A549 (cell line): ENCODE measurements around the gene LRRC36. TPM values are rescaled to one million over a fixed set of nuclear protein-coding genes. Genes with fewer than 3 reads are reported as not detected.

ENCODE experiments used
- ATAC-seq, 2 experiments: fragments of 200-7000 bp in 1 of 2; fragments of >200 bp in 1 of 2; cut with Nextera tagmentation in 1 of 2; cut with Tn5 transposase in 1 of 2; 3 replicates each; pipeline versions ENCODE4 v1.8.0 to v1.9.1; 2018 to 2020; ENCODE audit warnings: mild to moderate bottlenecking in 1 of 2, moderate library complexity in 1 of 2
- CTCF ChIA-PET: fragments of 300-600 bp; sonication (Branson Sonifier 250); formaldehyde crosslinking; extraction: SDS; loops from one replicate; lab custom pipeline; 2021; ENCODE audit warnings: antibody characterized with exemption, inconsistent platforms; lab: Yijun Ruan, JAX
- POLR2A ChIA-PET: fragments of 350-600 bp; formaldehyde crosslinking; extraction: SDS; loops from one replicate; lab custom pipeline; 2021; ENCODE audit warnings: antibody characterized with exemption, inconsistent platforms; lab: Yijun Ruan, JAX
- DNase-seq, 2 experiments: peaks; one replicate each; pipeline versions ENCODE4 v3.0.0 to v3.0.0-alpha.2; 2011 to 2016; ENCODE audit warnings: low read depth in 1 of 2, low spot score in 1 of 2
- FAIRE-seq: peaks from 2 replicates; lab custom pipeline; 2011; peaks lifted over from hg19 to GRCh38; lab: Jason Lieb, UNC
- H3K27ac ChIP-seq, 2 experiments: fragments of >200 bp; sonication (Bioruptor Twin); formaldehyde crosslinking; 3 replicates each; pipeline ENCODE4 v1.5.1; 2016 to 2017
- H3K4me1 ChIP-seq: fragments of >200 bp; sonication (Bioruptor Twin); formaldehyde crosslinking; 3 replicates; pipeline ENCODE4 v1.6.1; 2016
- H3K4me2 ChIP-seq: fragments of >200 bp; sonication (Bioruptor Twin); formaldehyde crosslinking; 3 replicates; pipeline ENCODE4 v1.6.1; 2016
- H3K4me3 ChIP-seq: fragments of >200 bp; sonication (Bioruptor Twin); formaldehyde crosslinking; 3 replicates; pipeline ENCODE4 v1.5.1; 2016
- H3K9me3 ChIP-seq: fragments of >200 bp; sonication (Bioruptor Twin); formaldehyde crosslinking; 3 replicates; pipeline ENCODE4 v1.6.1; 2016
- CBX8 ChIP-seq: fragments of 200-600 bp; sonication (generic); IDR thresholded peaks from 2 replicates; pipeline ENCODE4 v1.6.1; 2016
- CHD4 ChIP-seq: fragments of 200-600 bp; sonication (generic); IDR thresholded peaks from 2 replicates; pipeline ENCODE4 v1.6.1; 2016; ENCODE audit warnings: antibody characterized with exemption, mild to moderate bottlenecking, borderline replicate concordance
- EHMT2 ChIP-seq: fragments of 200-600 bp; sonication (generic); IDR thresholded peaks from 2 replicates; pipeline ENCODE4 v1.6.1; 2016; ENCODE audit warnings: antibody characterized with exemption, low read depth, mild to moderate bottlenecking, moderate library complexity
- ESRRA ChIP-seq: fragments of 150-350 bp; IDR thresholded peaks from 2 replicates; pipeline ENCODE4 v1.6.1; 2014; ENCODE audit warnings: mild to moderate bottlenecking, low read length, borderline replicate concordance
- FOXS1 ChIP-seq: fragments of 250-450 bp; sonication (Bioruptor Pico); IDR thresholded peaks from 2 replicates; pipeline ENCODE4 v1.5.0; 2020; ENCODE audit warnings: mild to moderate bottlenecking, moderate library complexity
- GATA3 ChIP-seq: IDR thresholded peaks from 2 replicates; pipeline ENCODE4 v1.6.1; 2012; ENCODE audit warnings: borderline replicate concordance
- HOXB13 ChIP-seq: fragments of 250-450 bp; sonication (Bioruptor Pico); IDR thresholded peaks from 2 replicates; pipeline ENCODE4 v1.5.0; 2020; ENCODE audit warnings: low read depth, mild to moderate bottlenecking, moderate library complexity
- HOXB5 ChIP-seq: fragments of 250-450 bp; sonication (Bioruptor Pico); IDR thresholded peaks from 2 replicates; pipeline ENCODE4 v1.5.0; 2020; ENCODE audit warnings: mild to moderate bottlenecking, moderate library complexity
- KDM5A ChIP-seq: fragments of 200-600 bp; sonication (generic); IDR thresholded peaks from 2 replicates; pipeline ENCODE4 v1.6.1; 2016; ENCODE audit warnings: antibody characterized with exemption, mild to moderate bottlenecking
- MAFK ChIP-seq: fragments of 450-650 bp; IDR thresholded peaks from 2 replicates; pipeline ENCODE4 v1.6.1; 2014; ENCODE audit not compliant: partially characterized antibody
- MAZ ChIP-seq: fragments of 150-350 bp; IDR thresholded peaks from 2 replicates; pipeline ENCODE4 v1.6.1; 2014; ENCODE audit warnings: antibody characterized with exemption, low read depth, low read length, borderline replicate concordance
- PHF8 ChIP-seq: fragments of 200-600 bp; sonication (generic); IDR thresholded peaks from 2 replicates; pipeline ENCODE4 v1.6.1; 2016; ENCODE audit warnings: low read depth, mild to moderate bottlenecking, antibody characterized with exemption, moderate library complexity, borderline replicate concordance
- POLR2AphosphoS2 ChIP-seq: conservative IDR thresholded peaks from 2 replicates; pipeline ENCODE4 v1.6.1; 2012; ENCODE audit warnings: low read length, improper control_type of control experiment, inconsistent platforms
- RARB ChIP-seq: fragments of 250-450 bp; sonication (Bioruptor Pico); IDR thresholded peaks from 2 replicates; pipeline ENCODE4 v1.8.0; 2021; ENCODE audit warnings: mild to moderate bottlenecking, moderate library complexity
- RNF2 ChIP-seq: fragments of 200-600 bp; sonication (generic); IDR thresholded peaks from 2 replicates; pipeline ENCODE4 v1.6.1; 2016; ENCODE audit warnings: low read depth, mild to moderate bottlenecking, antibody characterized with exemption, moderate library complexity, borderline replicate concordance
- ZFP36 ChIP-seq: fragments of 450-650 bp; IDR thresholded peaks from 2 replicates; pipeline ENCODE4 v1.6.1; 2014; ENCODE audit warnings: borderline replicate concordance; ENCODE audit not compliant: partially characterized antibody
- WGBS: methylation state at CpG from one replicate; pipeline ENCODE4 v1.1.6; 2017; ENCODE audit errors: missing lambda C conversion rate; 5-methylcytosine and 5-hydroxymethylcytosine counted together
- polyA plus RNA-seq, 4 experiments: library from polyadenylated mRNA; depleted of rRNA in 3 of 4; stranded (reverse); fragments of >200 nt; fragmentation: RNase III in 1 of 4; extraction: RNeasy Plus Mini Kit Qiagen cat#74134 plus additional on column Dnase treatment in 1 of 4; gene quantifications; 2 replicates in 3 of 4; 3 replicates in 1 of 4; pipeline ENCODE4 v1.2.3, GENCODE V29; 2011 to 2017
- TF ChIP-seq, protein P1 (sequence below): fragments of 250-450 bp; sonication (Bioruptor Pico); IDR thresholded peaks from 2 replicates; pipeline ENCODE4 v1.5.0; 2021; ENCODE audit warnings: mild to moderate bottlenecking, moderate library complexity, borderline replicate concordance
- TF ChIP-seq, protein P2 (sequence below): fragments of >200 bp; sonication (Bioruptor Twin); formaldehyde crosslinking; IDR thresholded peaks from 2 replicates; pipeline ENCODE4 v1.6.1; 2016
- TF ChIP-seq, protein P3 (sequence below): fragments of >200 bp; sonication (Bioruptor Twin); formaldehyde crosslinking; IDR thresholded peaks from 3 replicates; pipeline ENCODE4 v1.5.1; 2016
- TF ChIP-seq, protein P4 (sequence below): fragments of 250-450 bp; sonication (Bioruptor Pico); IDR thresholded peaks from 2 replicates; pipeline ENCODE4 v1.5.0; 2020; ENCODE audit warnings: low read depth, mild to moderate bottlenecking, moderate library complexity

Gene LRRC36
- polyA plus RNA-seq, 2 of the 4 experiments (the other 2 are of a cell fraction) = 0.48 to 0.57 TPM

DNA sequence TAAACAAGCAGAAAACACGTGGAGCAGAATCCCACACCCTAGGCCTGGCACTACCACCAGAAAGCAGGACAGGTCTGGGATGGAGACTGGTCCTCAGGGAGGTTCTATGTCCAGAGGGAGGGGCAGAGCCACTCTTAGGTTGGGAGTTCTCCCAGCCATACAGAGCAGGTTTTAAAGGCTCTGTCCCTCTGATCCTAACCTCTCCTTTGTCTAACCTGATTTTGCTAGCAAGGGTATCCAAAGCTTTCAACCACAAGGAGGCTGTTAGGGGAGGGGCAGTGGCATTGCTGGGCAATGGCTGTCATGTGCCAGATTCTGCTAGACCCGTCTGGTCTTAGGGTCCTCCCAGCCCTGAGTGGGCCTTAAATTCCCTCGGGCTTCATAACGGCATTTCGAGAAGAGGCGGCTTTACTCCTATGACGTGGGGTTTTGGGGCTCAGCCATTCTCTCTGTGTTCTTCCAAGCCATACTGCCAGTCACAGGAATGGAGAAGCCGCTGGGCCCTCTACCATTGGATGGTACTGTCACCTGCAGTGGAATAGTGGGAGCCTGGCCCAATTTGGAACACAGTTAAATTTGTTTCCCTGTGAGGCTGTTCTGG, 61.0 kb downstream of the LRRC36 start (continued):
- TF ChIP-seq, protein P1, sequence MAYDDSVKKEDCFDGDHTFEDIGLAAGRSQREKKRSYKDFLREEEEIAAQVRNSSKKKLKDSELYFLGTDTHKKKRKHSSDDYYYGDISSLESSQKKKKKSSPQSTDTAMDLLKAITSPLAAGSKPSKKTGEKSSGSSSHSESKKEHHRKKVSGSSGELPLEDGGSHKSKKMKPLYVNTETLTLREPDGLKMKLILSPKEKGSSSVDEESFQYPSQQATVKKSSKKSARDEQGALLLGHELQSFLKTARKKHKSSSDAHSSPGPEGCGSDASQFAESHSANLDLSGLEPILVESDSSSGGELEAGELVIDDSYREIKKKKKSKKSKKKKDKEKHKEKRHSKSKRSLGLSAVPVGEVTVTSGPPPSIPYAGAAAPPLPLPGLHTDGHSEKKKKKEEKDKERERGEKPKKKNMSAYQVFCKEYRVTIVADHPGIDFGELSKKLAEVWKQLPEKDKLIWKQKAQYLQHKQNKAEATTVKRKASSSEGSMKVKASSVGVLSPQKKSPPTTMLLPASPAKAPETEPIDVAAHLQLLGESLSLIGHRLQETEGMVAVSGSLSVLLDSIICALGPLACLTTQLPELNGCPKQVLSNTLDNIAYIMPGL (CRISPR knock-in tag) = no peak
- TF ChIP-seq CHD4 = no peak
- TF ChIP-seq RARB = no peak

DNA sequence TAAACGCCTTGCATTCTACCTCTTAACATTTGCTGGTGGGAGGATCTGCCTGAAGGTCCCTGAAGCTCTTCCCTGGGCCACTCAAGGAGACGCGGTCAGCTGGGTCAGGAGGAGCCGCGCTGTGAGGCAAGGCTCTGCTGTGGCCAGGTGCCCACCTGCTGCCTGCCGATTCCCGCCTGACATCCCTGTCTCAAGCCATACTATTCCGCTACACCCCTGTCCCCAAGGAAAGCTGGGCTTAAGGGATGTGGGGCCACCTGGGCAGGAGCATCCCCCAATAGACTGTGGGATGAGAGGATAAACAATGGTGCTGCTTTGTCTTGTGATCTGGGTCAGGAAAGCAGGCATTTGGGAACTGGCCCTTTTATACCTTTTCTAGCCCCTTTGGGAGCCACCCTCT, 61.6 kb downstream of the LRRC36 start:
- H3K4me1 ChIP-seq = no peaks in the 10 kb centered on the region; the same call in 2 of the 3 replicates
- POLR2A ChIA-PET = no interaction called here
- DNase-seq = no peak
- no peaks in the 10 kb centered on the region for H3K9me3 ChIP-seq
- H3K4me3 ChIP-seq = no peak overlapping the region
- no peak overlapping the region for H3K4me2 ChIP-seq
- ATAC-seq = no peak
- no peak for FAIRE-seq
- CTCF ChIA-PET = interaction anchor here (0.6 to 2.5 kb wide), 8 partner anchors 9 to 189 kb away, joined by 3 to 10 read pairs (median 4); partner anchors contain the start of genes KCTD19 and LRRC36
- no peak overlapping the region for H3K27ac ChIP-seq
- TF ChIP-seq ZFP36 (no peak), CBX8 (no peak), RNF2 (no peak), HOXB5 (CRISPR knock-in tag) (no peak), ESRRA (no peak), CHD4 (no peak), POLR2AphosphoS2 (no peak), RARB (no peak), EHMT2 (no peak), GATA3 (no peak), KDM5A (no peak), MAZ (no peak), HOXB13 (CRISPR knock-in tag) (no peak), FOXS1 (CRISPR knock-in tag) (no peak), MAFK (no peak), PHF8 (no peak)
- TF ChIP-seq, protein P2, sequence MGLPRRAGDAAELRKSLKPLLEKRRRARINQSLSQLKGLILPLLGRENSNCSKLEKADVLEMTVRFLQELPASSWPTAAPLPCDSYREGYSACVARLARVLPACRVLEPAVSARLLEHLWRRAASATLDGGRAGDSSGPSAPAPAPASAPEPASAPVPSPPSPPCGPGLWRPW = no peak
- TF ChIP-seq, protein P3, sequence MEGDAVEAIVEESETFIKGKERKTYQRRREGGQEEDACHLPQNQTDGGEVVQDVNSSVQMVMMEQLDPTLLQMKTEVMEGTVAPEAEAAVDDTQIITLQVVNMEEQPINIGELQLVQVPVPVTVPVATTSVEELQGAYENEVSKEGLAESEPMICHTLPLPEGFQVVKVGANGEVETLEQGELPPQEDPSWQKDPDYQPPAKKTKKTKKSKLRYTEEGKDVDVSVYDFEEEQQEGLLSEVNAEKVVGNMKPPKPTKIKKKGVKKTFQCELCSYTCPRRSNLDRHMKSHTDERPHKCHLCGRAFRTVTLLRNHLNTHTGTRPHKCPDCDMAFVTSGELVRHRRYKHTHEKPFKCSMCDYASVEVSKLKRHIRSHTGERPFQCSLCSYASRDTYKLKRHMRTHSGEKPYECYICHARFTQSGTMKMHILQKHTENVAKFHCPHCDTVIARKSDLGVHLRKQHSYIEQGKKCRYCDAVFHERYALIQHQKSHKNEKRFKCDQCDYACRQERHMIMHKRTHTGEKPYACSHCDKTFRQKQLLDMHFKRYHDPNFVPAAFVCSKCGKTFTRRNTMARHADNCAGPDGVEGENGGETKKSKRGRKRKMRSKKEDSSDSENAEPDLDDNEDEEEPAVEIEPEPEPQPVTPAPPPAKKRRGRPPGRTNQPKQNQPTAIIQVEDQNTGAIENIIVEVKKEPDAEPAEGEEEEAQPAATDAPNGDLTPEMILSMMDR = no peak
- TF ChIP-seq, protein P1 (CRISPR knock-in tag) = no peak
- TF ChIP-seq, protein P4, sequence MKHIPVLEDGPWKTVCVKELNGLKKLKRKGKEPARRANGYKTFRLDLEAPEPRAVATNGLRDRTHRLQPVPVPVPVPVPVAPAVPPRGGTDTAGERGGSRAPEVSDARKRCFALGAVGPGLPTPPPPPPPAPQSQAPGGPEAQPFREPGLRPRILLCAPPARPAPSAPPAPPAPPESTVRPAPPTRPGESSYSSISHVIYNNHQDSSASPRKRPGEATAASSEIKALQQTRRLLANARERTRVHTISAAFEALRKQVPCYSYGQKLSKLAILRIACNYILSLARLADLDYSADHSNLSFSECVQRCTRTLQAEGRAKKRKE = no peak
- 81% methylated on average over 8 of the region's 8 CpGs for WGBS
